H1 (cell line): Measurements from ENCODE around the gene DEFB131A.
A peak's percentile ranks its signal among the peaks of the same experiment; 100 is the strongest.
"Not testable (repeated sequence)": the region's sequence is repeated elsewhere in the genome, so short reads cannot be mapped to it uniquely, and the experiment has no call there.

Experiments used
- BRCA1 ChIP-seq: IDR thresholded peaks from 2 replicates; pipeline ENCODE4 v1.6.1; 2012; ENCODE audit warnings: low read depth, low read length, improper control_type of control experiment
- CBX5 ChIP-seq: fragments of 300-800, 300-1000 bp; sonication (generic); IDR thresholded peaks from 2 replicates; pipeline ENCODE4 v1.7.1; 2016; ENCODE audit warnings: antibody characterized with exemption, low read length, low read depth
- CREB1 ChIP-seq: IDR thresholded peaks from 2 replicates; pipeline ENCODE4 v1.6.1; 2012; ENCODE audit warnings: inconsistent platforms
- CTCF ChIP-seq, 3 experiments: IDR thresholded peaks; 1 replicate in 2 of 3; 2 replicates in 1 of 3; pipeline versions ENCODE4 v1.5.1 to v1.6.1; 2011; ENCODE audit warnings: low read length in 3 of 3, mild to moderate bottlenecking in 3 of 3, inconsistent platforms in 2 of 3, low read depth in 1 of 3, moderate library complexity in 1 of 3; ENCODE audit not compliant: insufficient read depth in 1 of 3; ENCODE audit errors: control extremely low read depth in 1 of 3
- EZH2 ChIP-seq: fragments of 200-600 bp; sonication (generic); IDR thresholded peaks from 2 replicates; pipeline ENCODE4 v1.7.1; 2012; ENCODE audit warnings: low read depth, mild to moderate bottlenecking, moderate library complexity, low read length, inconsistent platforms; ENCODE audit not compliant: severe bottlenecking
- GTF2F1 ChIP-seq: IDR thresholded peaks from 2 replicates; pipeline ENCODE4 v1.6.1; 2012; ENCODE audit warnings: low read depth, low read length, improper control_type of control experiment, borderline replicate concordance
- JUND ChIP-seq: IDR thresholded peaks from 2 replicates; pipeline ENCODE4 v1.6.1; 2011; ENCODE audit warnings: mild to moderate bottlenecking, improper control_type of control experiment, low read length
- KDM5A ChIP-seq: fragments of 200-600 bp; IDR thresholded peaks from 2 replicates; pipeline ENCODE4 v1.7.1; 2012; ENCODE audit warnings: mild to moderate bottlenecking, low read length, inconsistent platforms, mixed read lengths
- POLR2A ChIP-seq, 2 experiments: IDR thresholded peaks; 1 replicate in 1 of 2; 2 replicates in 1 of 2; pipeline ENCODE4 v1.6.1; 2011; ENCODE audit warnings: low read depth in 2 of 2, low read length in 2 of 2, mild to moderate bottlenecking in 2 of 2; ENCODE audit errors: control extremely low read depth in 1 of 2
- POLR2AphosphoS5 ChIP-seq: IDR thresholded peaks from 2 replicates; pipeline ENCODE4 v1.6.1; 2011; ENCODE audit warnings: low read depth, low read length
- TAF1 ChIP-seq: IDR thresholded peaks from 2 replicates; pipeline ENCODE4 v1.6.1; 2011; ENCODE audit warnings: mild to moderate bottlenecking, low read depth, low read length
- TEAD4 ChIP-seq: IDR thresholded peaks from 2 replicates; pipeline ENCODE4 v1.6.1; 2012; ENCODE audit warnings: low read depth, low read length, inconsistent platforms, mixed read lengths
- USF2 ChIP-seq: IDR thresholded peaks from 2 replicates; pipeline ENCODE4 v1.6.1; 2011; ENCODE audit warnings: low read length, improper control_type of control experiment

- not testable (repeated sequence) for TF ChIP-seq KDM5A; POLR2A (IDR thresholded peaks at IDR 0.05; ENCODE audit: control extremely low read depth in 1 of 2, low read depth in 2 of 2, low read length in 2 of 2); CREB1; CBX5; TEAD4; EZH2; BRCA1; USF2; TAF1; POLR2AphosphoS5; GTF2F1; JUND
- peak in 1 of 3 experiments; percentile 3; a peak in 1 of 4 replicates for TF ChIP-seq CTCF (IDR thresholded peaks at IDR 0.05; ENCODE audit: control extremely low read depth in 1 of 3, insufficient read depth in 1 of 3, low read depth in 1 of 3, low read length in 3 of 3)
Observed at GRCh38 chr4:9479466-9479865, 35.3 kb downstream of the DEFB131A start.
